HCT116 (cell line): ENCODE results near the gene SEMA5B. TPM values are rescaled to one million over a fixed set of nuclear protein-coding genes. Genes with fewer than 3 reads are reported as not detected.

ENCODE experiments used
- ATAC-seq: fragments of 200-7000 bp; cut with Tn5 transposase; 2 replicates; pipeline ENCODE4 v1.9.1; 2020; ENCODE audit warnings: mild to moderate bottlenecking, moderate library complexity
- BruUV-seq: library from RNA; stranded (reverse); fragments of 400-500 nt; replicated peaks from 2 replicates; lab custom pipeline; 2021; lab: Mats Ljungman, UMichigan
- CTCF ChIA-PET: fragments of 300-600 bp; sonication (Branson Sonifier 250); formaldehyde crosslinking; loops from one replicate; lab custom pipeline; 2021; ENCODE audit warnings: antibody characterized with exemption; lab: Charles Lee
- POLR2A ChIA-PET: fragments of 300-600, 350-600 bp; sonication (Branson Sonifier 250); formaldehyde crosslinking; loops from one replicate; lab custom pipeline; 2021; ENCODE audit warnings: antibody characterized with exemption; lab: Charles Lee
- RAD21 ChIA-PET, 2 experiments: fragments of 300-600 bp; sonication (Branson Sonifier 250); formaldehyde crosslinking; loops; one replicate each; lab custom pipeline; 2023; ENCODE audit warnings: low total read pairs in 2 of 2; ENCODE audit not compliant: uncharacterized antibody in 2 of 2, unreplicated experiment in 2 of 2, low non-redundant PET in 1 of 2; lab: Charles Lee
- DNase-seq: peaks from one replicate; pipeline ENCODE4 v3.0.0-alpha.2; 2010; ENCODE audit warnings: low read depth, low spot score
- H2AFZ ChIP-seq: fragments of 200-600 bp; shearing (Covaris generic), sonication (generic); 2 replicates; pipeline ENCODE4 v1.6.1; 2017; ENCODE audit warnings: low read depth, mixed run types, mixed read lengths, antibody characterized with exemption, low read length; ENCODE audit not compliant: poor library complexity, severe bottlenecking
- H3K27ac ChIP-seq: 2 replicates; pipeline ENCODE4 v1.5.1; 2012; ENCODE audit warnings: low read depth, low read length
- H3K27me3 ChIP-seq: fragments of 200-600 bp; sonication (generic); 2 replicates; pipeline ENCODE4 v1.6.1; 2016; ENCODE audit warnings: mixed run types, low read length, mixed read lengths; ENCODE audit not compliant: insufficient read depth
- H3K36me3 ChIP-seq, 2 experiments: fragments of 200-500 bp in 1 of 2; fragments of 200-600 bp in 1 of 2; sonication (Bioruptor generic) in 1 of 2; sonication (generic) in 1 of 2; 2 replicates each; pipeline versions ENCODE4 v1.5.1 to v1.6.1; 2014 to 2016; ENCODE audit warnings: low read length in 2 of 2, inconsistent platforms in 1 of 2, mixed read lengths in 1 of 2, mixed run types in 1 of 2; ENCODE audit not compliant: insufficient read depth in 2 of 2, control insufficient read depth in 1 of 2
- H3K4me1 ChIP-seq, 2 experiments: fragments of 200-600 bp in 1 of 2; sonication (generic) in 1 of 2; 2 replicates each; pipeline versions ENCODE4 v1.5.1 to v1.6.1; 2012 to 2017; ENCODE audit warnings: low read length in 2 of 2, inconsistent platforms in 1 of 2, mild to moderate bottlenecking in 1 of 2, mixed read lengths in 1 of 2, mixed run types in 1 of 2, moderate library complexity in 1 of 2; ENCODE audit not compliant: insufficient read depth in 2 of 2, control insufficient read depth in 1 of 2
- H3K4me2 ChIP-seq: fragments of 200-600 bp; sonication (generic); 2 replicates; pipeline ENCODE4 v1.6.1; 2017; ENCODE audit warnings: mixed run types, low read length, mixed read lengths
- H3K4me3 ChIP-seq, 2 experiments: fragments of 200-600 bp in 1 of 2; sonication (generic) in 1 of 2; replicated peaks in 1 of 2; 2 replicates each; pipeline ENCODE4 v1.5.1; 2011 to 2016; ENCODE audit warnings: low read length in 2 of 2, control low read depth in 1 of 2, low read depth in 1 of 2, mild to moderate bottlenecking in 1 of 2, mixed read lengths in 1 of 2, mixed run types in 1 of 2
- H3K79me2 ChIP-seq: fragments of 200-600 bp; sonication (generic); 2 replicates; pipeline ENCODE4 v1.6.1; 2017; ENCODE audit warnings: mild to moderate bottlenecking, mixed run types, low read length, moderate library complexity, mixed read lengths; ENCODE audit not compliant: insufficient read depth
- H3K9ac ChIP-seq: fragments of 200-600 bp; sonication (generic); 2 replicates; pipeline ENCODE4 v1.6.1; 2016; ENCODE audit warnings: low read length, mixed read lengths
- H3K9me2 ChIP-seq: fragments of 200-600 bp; sonication (generic), shearing (Covaris generic); 2 replicates; pipeline ENCODE4 v1.6.1; 2017; ENCODE audit warnings: mixed run types, mild to moderate bottlenecking, moderate library complexity; ENCODE audit not compliant: insufficient read depth
- H3K9me3 ChIP-seq, 2 experiments: fragments of 200-500 bp in 1 of 2; fragments of 200-600 bp in 1 of 2; sonication (Bioruptor generic) in 1 of 2; sonication (generic) in 1 of 2; 2 replicates each; pipeline ENCODE4 v1.6.1; 2014 to 2017; ENCODE audit warnings: low read length in 2 of 2, mixed read lengths in 2 of 2, inconsistent platforms in 1 of 2, low read depth in 1 of 2, mild to moderate bottlenecking in 1 of 2, mixed run types in 1 of 2, moderate library complexity in 1 of 2; ENCODE audit not compliant: control insufficient read depth in 1 of 2, insufficient read depth in 1 of 2
- H4K20me1 ChIP-seq: fragments of 200-600 bp; sonication (generic), shearing (Covaris generic); 2 replicates; pipeline ENCODE4 v1.6.1; 2017; ENCODE audit warnings: mixed run types, mild to moderate bottlenecking, moderate library complexity; ENCODE audit not compliant: insufficient read depth
- ATF3 ChIP-seq: IDR thresholded peaks from 2 replicates; pipeline ENCODE4 v1.6.1; 2012
- CBX3 ChIP-seq: IDR thresholded peaks from 2 replicates; pipeline ENCODE4 v1.6.1; 2012; ENCODE audit warnings: low read depth
- CEBPB ChIP-seq: IDR thresholded peaks from 2 replicates; pipeline ENCODE4 v1.6.1; 2012; ENCODE audit warnings: low read depth
- EGR1 ChIP-seq: IDR thresholded peaks from 2 replicates; pipeline ENCODE4 v1.6.1; 2012; ENCODE audit warnings: low read depth
- ELF1 ChIP-seq: IDR thresholded peaks from 2 replicates; pipeline ENCODE4 v1.6.1; 2012; ENCODE audit warnings: low read depth, borderline replicate concordance
- EZH2 ChIP-seq: fragments of 200-600 bp; sonication (generic); IDR thresholded peaks from 2 replicates; pipeline ENCODE4 v1.6.1; 2017; ENCODE audit warnings: antibody characterized with exemption, mixed run types
- EZH2phosphoT487 ChIP-seq: fragments of 200-600 bp; IDR thresholded peaks from 2 replicates; pipeline ENCODE4 v1.6.1; 2018; ENCODE audit warnings: antibody characterized with exemption, borderline replicate concordance
- JUND ChIP-seq: IDR thresholded peaks from 2 replicates; pipeline ENCODE4 v1.6.1; 2012
- MAX ChIP-seq: IDR thresholded peaks from 2 replicates; pipeline ENCODE4 v1.6.1; 2012
- POLR2A ChIP-seq: IDR thresholded peaks from 2 replicates; pipeline ENCODE4 v1.7.0; 2011; ENCODE audit warnings: borderline replicate concordance; ENCODE audit not compliant: insufficient read depth, insufficient read length; ENCODE audit errors: extremely low read depth
- POLR2AphosphoS5 ChIP-seq: IDR thresholded peaks from 2 replicates; pipeline ENCODE4 v1.6.1; 2011; ENCODE audit warnings: mild to moderate bottlenecking, low read depth, low read length, moderate library complexity
- SIN3A ChIP-seq: IDR thresholded peaks from 2 replicates; pipeline ENCODE4 v1.6.1; 2012; ENCODE audit warnings: low read depth
- SP1 ChIP-seq: IDR thresholded peaks from 2 replicates; pipeline ENCODE4 v1.6.1; 2012; ENCODE audit warnings: low read depth
- TCF7L2 ChIP-seq: IDR thresholded peaks from 2 replicates; pipeline ENCODE4 v1.7.0; 2011; ENCODE audit warnings: borderline replicate concordance, inconsistent platforms; ENCODE audit not compliant: insufficient read depth, insufficient read length; ENCODE audit errors: extremely low read depth
- YY1 ChIP-seq: IDR thresholded peaks from 2 replicates; pipeline ENCODE4 v1.6.1; 2011; ENCODE audit warnings: low read length, low read depth, moderate library complexity, mild to moderate bottlenecking; ENCODE audit not compliant: insufficient replicate concordance; ENCODE audit errors: extremely low read depth
- ZFX ChIP-seq: fragments of 450-650 bp; IDR thresholded peaks from 2 replicates; pipeline ENCODE4 v1.6.1; 2017
- ZNF274 ChIP-seq: fragments of 200-500 bp; sonication (Bioruptor generic); IDR thresholded peaks from 2 replicates; pipeline ENCODE4 v1.6.1; 2014; ENCODE audit warnings: mild to moderate bottlenecking, low read depth, low read length, inconsistent platforms
- intact Hi-C: fragments of 100-400 bp; cut with micrococcal nuclease; formaldehyde crosslinking; loops from 2 replicates; pipeline ENCODE4 v1.10.0; 2022
- total RNA-seq: library from RNA; stranded (reverse); gene quantifications from one replicate; pipeline ENCODE4 v1.2.1, GENCODE V29; 2021; ENCODE audit not compliant: unreplicated experiment
- TF ChIP-seq, protein P1 (sequence below): IDR thresholded peaks from 2 replicates; pipeline ENCODE4 v1.6.1; 2012; ENCODE audit warnings: low read depth

Gene SEMA5B
- total RNA-seq, 1 experiment from 2014 or later = 0.15 TPM

GRCh38 chr3:123054109-123054778 is 26.7 kb upstream of the SEMA5B start:
- ChIA-PET RAD21 (no interaction called here), POLR2A (no interaction called here), CTCF (no interaction called here)
- DNase-seq = no peak
- Histone ChIP-seq H3K36me3 (no peaks in the 10 kb centered on the region), H3K79me2 (no peaks in the 10 kb centered on the region), H3K9me3 (no peaks in the 10 kb centered on the region), H2AFZ (no peak overlapping the region), H3K27me3 (peaks cover 4% of the 10 kb centered on the region; the same call in 1 of the 2 replicates), H3K4me3 (no peak overlapping the region), H3K27ac (no peak overlapping the region), H3K9me2 (no peaks in the 10 kb centered on the region), H3K4me2 (no peak overlapping the region), H4K20me1 (no peaks in the 10 kb centered on the region), H3K9ac (no peak overlapping the region), H3K4me1 (peaks cover 0 to 13% of the 10 kb centered on the region in 2 experiments; a peak in 2 of 4 replicates)
- no TSS peak for BruUV-seq
- TF ChIP-seq POLR2AphosphoS5 (no peak), TCF7L2 (no peak), CEBPB (no peak), ATF3 (no peak), ELF1 (no peak), JUND (no peak), EZH2phosphoT487 (no peak), ZNF274 (no peak), POLR2A (no peak), SIN3A (no peak), YY1 (no peak), CBX3 (no peak), EZH2 (no peak), MAX (no peak), EGR1 (no peak), ZFX (no peak), SP1 (no peak)
- TF ChIP-seq, protein P1, sequence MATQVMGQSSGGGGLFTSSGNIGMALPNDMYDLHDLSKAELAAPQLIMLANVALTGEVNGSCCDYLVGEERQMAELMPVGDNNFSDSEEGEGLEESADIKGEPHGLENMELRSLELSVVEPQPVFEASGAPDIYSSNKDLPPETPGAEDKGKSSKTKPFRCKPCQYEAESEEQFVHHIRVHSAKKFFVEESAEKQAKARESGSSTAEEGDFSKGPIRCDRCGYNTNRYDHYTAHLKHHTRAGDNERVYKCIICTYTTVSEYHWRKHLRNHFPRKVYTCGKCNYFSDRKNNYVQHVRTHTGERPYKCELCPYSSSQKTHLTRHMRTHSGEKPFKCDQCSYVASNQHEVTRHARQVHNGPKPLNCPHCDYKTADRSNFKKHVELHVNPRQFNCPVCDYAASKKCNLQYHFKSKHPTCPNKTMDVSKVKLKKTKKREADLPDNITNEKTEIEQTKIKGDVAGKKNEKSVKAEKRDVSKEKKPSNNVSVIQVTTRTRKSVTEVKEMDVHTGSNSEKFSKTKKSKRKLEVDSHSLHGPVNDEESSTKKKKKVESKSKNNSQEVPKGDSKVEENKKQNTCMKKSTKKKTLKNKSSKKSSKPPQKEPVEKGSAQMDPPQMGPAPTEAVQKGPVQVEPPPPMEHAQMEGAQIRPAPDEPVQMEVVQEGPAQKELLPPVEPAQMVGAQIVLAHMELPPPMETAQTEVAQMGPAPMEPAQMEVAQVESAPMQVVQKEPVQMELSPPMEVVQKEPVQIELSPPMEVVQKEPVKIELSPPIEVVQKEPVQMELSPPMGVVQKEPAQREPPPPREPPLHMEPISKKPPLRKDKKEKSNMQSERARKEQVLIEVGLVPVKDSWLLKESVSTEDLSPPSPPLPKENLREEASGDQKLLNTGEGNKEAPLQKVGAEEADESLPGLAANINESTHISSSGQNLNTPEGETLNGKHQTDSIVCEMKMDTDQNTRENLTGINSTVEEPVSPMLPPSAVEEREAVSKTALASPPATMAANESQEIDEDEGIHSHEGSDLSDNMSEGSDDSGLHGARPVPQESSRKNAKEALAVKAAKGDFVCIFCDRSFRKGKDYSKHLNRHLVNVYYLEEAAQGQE = no peak
- intact Hi-C loops = no loop called here
- no peak for ATAC-seq
